ENCODE data around the gene NPY4R.
"Not testable (repeated sequence)": the region's sequence is repeated elsewhere in the genome, so short reads cannot be mapped to it uniquely, and the experiment has no call there.

Gene NPY4R

DNA sequence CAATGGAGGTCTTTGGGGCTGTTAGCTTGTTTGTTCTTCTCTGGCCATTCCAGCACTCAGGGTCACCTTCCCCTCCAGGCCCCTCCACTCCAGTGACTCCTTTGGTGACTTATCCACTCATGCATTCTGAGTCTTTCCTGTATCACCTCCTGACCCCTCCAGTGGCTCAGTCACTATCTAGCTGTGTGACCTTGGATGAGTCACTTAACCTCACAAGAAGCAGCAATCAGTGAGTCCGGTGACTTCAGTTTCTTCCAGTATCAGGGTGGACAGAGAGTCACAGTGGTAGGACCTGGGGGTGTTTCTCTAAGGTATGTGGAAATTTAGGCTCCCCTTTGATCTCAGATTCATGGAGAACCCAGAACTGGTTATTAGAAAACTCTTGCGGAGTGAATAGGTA, 9.8 kb downstream of the NPY4R start:
- DNase-seq (ENCODE audit: low read depth, low spot score) = not testable (repeated sequence)

DNA sequence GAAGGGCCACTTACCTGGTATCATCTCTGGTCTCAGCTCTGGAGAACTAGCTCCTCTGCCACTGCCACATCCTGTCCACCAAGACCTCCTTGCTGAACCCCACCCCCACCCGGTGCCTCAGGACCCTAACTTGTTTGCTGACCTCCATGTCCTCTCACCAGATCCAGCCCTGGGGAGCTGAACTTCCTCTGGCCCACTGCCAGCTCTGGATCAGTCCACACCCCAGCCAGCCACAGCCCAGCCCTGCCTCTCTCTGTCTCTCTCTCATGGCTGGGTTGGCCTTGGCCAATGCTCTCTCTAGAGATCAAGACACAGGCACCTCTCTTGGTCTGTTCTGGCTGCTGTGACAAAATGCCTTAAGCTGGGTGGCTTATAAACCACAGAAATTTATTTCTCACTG, 14.4 kb downstream of the NPY4R start:
- not testable (repeated sequence) for DNase-seq (ENCODE audit: low read depth, low spot score)

DNA sequence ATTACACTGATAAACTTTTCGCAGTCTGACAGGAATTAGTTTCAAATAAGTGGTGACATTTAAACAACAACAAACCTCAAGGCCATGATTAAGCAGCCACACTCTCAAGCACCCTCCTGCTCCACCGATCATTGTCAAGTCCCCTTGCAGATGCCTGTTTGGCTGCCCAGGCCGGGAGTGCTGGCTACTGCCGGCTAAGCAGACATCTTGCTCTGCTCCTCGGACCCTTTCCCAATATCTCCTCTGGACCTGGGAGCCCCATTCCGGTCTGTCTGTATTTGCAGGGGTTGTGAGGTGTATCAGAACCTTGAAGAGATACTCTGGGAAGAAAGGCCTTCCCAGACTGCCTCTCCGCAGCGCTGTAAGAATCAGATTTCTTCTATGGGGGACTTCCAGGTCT, 14.9 kb downstream of the NPY4R start:
- not testable (repeated sequence) for DNase-seq (ENCODE audit: low read depth, low spot score)

DNA sequence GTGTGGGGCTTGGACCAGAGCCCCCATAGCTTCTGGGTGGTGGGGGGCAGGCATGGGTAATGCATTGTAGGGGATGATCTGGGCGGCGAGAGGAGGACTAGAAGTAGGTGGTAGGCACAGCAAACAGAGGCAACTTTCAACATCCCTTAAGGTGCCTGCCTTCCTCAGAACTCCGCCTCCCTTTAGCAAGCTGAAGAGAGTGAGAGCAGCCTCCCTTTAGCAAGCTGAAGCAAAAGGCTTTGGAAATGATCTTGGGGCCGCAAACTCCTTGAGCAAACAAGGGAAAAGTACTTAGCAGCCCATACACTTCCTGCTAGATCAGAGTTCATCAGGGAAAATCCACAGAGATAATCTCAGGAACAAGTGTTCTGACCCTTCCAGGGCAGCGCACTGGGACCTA, 18.3 kb downstream of the NPY4R start:
- not testable (repeated sequence) for DNase-seq (ENCODE audit: low read depth, low spot score)

DNA sequence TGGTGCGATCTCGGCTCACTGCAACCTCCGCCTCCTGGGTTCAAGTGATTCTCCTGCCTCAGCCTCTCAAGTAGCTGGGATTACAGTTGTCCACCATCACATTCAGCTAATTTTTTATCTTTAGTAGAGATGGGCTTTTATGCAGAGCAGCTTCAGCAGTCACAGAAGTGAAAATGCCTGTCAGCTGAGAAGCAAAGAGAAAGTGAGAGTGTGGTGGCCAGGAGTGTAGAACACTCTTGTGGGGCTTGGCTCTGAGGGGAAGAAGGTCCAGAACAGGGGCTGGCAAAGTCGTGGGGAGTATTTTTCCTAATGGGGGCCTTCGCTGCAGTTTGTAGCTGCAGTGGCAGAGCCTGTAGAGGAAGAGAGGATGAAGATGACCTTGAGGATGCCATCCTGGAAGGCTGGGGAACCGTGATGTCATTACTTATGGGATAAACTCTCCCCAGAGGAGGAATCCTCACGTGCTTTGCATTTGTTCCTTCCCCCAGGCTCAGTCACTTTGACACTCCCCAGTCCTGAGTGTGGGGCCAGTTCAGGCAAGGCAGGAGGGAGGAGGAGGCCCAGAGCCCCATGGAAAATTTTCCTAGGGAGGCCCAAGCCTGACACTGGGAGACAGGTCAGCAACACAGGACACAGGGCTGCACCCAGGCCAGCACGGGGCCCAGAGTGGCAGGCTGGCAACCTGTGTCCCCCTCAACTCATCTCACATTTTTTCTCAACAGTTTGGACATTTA, 20.2 kb downstream of the NPY4R start:
- DNase-seq (ENCODE audit: low read depth, low spot score) = not testable (repeated sequence)

DNA sequence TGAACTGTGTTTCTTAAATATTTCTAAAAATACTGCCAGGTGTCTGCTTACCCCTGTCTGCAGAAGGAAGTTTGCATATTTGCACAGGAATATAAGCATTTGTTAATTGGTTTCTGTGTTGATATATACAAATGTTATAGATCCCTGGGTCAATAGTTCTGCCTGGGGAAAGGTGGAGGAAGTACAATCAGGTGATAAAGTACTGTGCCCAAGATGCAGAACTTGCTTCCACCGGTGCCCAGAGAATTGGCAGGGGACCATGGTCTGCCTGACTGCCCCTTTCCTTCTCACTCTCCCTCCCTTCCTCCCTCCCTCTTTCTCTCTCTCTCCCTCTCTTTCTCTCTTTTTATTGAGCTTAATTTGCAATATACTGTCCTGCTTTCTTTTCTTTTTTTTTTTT, 22.3 kb downstream of the NPY4R start:
- DNase-seq (ENCODE audit: low read depth, low spot score) = not testable (repeated sequence)

DNA sequence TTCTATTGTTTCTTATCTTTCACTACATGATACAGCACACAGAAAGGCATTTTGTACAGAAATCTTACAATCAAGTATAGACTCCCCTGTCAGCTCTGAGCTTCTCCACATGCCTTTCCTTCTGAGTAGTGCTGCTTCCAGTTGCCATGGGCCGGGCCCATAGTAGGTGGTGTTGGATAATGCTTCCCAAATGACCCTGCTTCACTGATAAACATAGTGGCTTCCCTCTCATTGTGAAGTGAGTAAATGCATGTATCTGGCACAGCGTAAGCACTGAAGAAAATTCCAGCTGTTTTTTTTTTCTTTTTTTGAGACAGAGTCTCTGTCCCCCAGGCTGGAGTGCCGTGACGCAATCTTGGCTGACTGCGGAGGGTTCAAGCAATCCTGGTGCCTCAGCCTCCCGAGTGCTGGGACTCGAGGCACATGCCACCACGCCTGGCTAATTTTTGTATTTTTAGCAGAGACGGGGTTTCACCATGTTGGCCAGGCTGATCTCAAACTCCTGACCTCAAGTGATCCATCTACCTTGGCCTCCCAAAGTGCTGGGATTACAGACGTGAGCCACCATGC, 23.0 kb downstream of the NPY4R start:
- DNase-seq (ENCODE audit: low read depth, low spot score) = not testable (repeated sequence)

DNA sequence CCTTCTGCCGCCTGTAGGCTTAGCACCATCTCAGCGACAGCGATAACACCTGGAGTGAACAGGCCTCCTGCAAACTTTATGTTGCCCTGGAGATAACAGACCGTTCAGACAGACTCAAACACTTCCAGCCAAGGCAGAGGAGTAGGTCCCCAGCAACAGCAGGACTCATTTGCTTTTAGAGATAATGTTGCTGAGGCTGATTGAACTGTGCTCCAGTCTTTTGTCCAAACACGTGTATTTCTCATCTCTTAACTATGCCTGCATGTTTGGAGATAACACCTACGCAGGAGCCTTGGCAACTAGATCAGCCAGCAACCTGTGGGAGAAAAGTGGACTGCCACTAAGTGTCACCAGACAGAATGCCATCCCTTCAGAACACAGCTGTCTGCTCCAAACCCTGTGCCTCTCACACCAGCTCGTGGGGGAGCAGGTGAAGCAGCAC, 23.9 kb downstream of the NPY4R start:
- DNase-seq (ENCODE audit: low read depth, low spot score) = not testable (repeated sequence)

DNA sequence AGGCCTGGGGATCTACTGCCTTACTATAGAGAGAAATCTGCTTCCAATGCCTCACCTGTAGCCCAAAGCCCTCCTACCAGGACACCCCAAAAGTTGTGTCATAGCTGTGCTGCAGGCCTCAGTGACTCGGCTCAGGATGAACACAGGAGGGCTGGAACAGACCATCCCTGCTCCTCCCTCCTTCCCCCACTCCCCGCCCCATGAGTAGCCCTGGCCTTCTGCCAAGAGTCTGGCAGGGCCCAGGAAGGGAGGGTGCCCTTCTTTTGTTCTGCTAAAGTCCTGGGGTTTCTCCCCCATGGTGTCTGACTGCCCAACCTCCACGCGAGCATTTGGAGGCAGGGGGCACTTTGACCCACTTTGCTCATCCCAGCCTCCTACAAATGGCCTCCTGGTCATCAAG, 24.8 kb downstream of the NPY4R start:
- not testable (repeated sequence) for DNase-seq (ENCODE audit: low read depth, low spot score)

DNA sequence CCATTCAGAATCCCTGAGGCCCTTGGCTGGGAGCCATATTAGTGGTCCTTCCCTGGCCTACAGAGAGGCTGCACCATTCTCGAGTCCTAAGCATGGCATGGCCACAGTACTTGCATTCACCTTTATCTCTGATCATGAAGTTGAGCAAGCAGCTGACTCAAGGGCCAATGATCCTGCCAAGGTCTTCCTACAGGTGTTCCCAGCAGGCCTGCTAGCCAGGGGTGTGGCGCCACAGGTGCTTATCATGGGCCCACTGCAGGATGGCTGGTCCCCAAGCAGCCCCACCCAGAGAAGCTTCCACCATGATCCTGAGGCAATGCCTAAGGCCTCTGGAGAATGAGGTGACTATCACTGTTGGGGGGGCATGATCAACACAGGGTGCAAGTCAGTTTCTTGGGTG, 42.2 kb downstream of the NPY4R start:
- DNase-seq (ENCODE audit: low read depth, low spot score) = not testable (repeated sequence)

DNA sequence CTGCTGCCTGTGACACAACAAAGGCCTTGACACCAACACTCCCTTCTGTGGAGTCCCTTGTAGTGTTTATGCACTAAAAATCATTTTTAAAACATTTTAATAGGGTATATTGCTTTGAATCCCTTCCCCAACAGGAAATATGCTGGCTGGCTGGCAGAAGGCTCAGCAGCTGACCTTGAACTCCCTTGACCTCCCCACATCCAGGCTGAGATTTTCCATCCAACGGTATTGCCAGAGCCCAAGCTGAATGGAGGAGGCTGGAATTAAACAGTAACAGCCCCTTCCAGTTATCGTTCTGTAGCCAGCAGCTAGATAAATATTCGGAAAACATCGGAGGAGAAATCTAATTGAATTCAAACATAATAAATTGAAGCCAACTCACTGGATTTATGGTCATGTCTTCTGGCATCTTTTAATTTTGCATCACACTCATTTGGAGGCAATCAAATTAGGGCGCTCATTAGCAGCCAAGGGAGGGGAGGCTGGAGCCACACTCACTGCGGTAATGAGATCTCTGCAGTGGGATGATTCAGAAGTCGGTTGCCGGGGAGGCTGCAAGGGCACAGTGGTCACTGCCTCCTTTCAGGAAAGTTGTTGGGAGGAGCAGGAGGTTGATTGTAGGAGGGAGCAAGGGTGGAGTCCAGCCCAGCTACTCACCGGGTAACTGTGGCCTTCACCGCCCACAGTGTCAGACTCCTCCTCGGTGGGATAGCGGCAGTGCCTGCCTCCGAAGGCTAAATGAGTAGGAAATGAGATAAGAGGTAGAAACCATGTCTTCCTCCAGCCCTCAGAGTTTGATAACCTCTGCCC, 46.0 kb downstream of the NPY4R start:
- DNase-seq (ENCODE audit: low read depth, low spot score) = not testable (repeated sequence)

DNA sequence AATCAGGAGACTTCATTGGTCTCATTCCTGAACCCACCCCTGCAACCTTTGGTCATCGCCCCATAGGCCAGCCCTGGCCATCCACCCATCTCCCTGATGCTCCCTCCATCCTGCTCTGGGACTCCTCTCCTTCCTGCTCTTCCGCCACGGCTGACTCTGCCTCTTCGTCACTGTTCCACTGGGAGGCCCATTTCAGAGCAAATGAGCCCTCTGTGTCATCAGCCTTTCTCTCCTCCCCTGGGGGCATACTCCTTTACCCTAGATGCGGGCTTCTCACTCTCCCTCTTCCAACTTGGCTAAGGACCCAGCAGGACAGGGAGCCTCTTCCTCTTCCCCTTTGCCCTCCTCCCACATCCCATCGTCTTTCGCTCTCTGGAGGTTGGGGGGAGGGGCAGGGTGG, 47.5 kb downstream of the NPY4R start:
- not testable (repeated sequence) for DNase-seq (ENCODE audit: low read depth, low spot score)

DNA sequence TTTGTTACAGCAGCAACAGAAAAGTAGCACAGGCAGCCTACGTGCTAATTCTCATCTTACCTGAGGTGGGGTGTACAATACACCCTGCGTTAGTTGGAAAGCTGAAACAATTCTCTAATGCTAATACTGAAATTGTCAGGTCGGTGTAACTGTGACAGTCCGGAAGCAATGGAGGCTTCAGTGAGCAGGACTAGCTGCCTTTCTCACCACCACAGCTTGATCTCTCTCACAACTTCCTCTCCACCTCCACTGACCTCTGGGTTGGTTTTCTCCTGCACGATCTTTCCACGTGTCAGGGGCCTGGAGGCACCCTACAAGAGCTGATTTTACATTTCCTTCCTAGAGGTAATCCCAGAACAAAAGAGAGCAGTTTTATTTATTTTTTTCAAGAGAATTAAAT, 50.5 kb downstream of the NPY4R start:
- not testable (repeated sequence) for DNase-seq (ENCODE audit: low read depth, low spot score)

DNA sequence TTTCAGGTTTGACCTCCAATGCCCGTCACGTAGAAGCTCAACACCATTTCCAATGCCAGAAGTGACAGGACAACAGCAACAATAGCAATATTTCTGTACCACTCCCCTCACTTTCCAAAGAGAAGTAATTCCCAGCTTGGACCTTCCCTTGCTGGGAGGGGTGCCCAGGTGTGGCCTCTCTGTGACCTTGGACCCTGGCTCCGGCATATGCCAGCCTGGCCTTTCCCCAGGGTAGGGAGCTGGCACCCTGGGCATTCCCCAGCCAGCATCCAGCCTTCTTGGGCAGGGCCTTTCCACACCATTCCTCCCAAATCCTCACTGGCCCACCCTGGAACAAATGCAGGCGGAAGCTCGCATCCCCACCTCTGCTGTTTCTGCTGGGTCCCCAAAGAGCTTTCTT, 53.1 kb downstream of the NPY4R start:
- not testable (repeated sequence) for DNase-seq (ENCODE audit: low read depth, low spot score)

DNA sequence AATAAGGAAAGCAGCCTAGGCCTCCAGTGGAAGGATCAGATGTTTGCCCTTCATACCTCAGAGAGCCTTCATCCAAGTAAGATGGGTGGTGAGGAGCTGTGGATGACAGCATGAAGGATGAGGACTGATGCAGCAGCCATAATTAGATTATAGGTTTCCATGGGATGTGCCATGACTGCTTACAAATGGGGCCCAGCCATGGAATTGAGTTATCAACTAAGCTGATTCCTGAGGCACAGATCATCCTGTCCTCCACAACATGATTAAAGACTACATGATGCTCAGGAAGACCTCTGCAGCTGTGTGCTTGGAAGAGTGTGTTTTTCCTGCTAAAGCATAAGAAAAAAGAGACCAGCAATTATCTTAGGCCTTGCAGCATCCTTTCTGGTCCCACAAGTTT, 54.6 kb downstream of the NPY4R start:
- DNase-seq (ENCODE audit: low read depth, low spot score) = not testable (repeated sequence)

All from activated CD4-positive, CD25-positive, alpha-beta regulatory T cell treated with anti-CD3 and anti-CD28 coated beads, Interleukin-2, amount 50 U/mL, for 16 hours (primary cell).